CD4-positive, alpha-beta T cell treated with Interleukin-15 for 4 hours (primary cell): ENCODE data around the gene MICAL2.

ENCODE experiments used
- DNase-seq: peaks from one replicate; pipeline ENCODE4 v3.0.0-alpha.2; 2020; ENCODE audit warnings: low spot score

MICAL2 gene

DNA sequence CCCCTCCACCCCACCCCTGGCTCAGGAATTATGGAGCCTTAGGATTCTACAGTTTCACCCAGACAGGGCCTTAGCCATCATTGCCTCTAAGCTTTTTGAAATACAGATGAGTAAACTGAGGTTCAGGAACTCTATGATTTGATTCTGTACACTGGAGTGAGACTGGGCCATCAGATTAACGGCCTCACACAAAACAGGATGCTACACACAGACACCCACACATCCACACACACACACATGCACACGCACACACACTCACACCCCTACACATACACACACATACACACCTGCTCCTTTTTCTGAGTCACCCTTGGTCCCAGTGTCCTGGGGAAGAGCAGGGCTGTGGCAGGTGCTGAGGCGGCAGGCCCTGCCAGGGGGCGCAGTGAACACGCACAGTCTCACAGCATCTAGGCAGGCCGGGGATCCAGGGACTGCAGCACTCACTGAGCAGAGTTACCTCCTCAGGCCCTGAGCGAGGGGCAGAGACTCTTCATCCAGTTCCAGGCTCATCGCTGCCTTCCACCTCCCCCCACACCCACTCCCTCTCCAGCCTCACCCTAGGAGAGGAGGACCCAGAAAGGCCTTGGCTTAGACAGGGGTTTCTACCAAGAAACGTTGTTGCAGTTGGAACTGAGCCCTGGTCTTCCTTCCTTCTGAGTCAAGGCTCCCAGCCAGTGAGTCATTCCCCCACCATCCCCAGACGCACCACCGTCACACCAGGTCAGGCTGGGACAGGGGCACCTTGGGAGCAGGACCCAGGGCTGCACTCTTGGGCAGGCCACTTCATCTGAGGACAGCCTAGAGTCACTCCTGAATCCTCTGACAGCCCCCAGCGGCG lies 177.2 kb downstream of the MICAL2 start:
- no peak for DNase-seq

DNA sequence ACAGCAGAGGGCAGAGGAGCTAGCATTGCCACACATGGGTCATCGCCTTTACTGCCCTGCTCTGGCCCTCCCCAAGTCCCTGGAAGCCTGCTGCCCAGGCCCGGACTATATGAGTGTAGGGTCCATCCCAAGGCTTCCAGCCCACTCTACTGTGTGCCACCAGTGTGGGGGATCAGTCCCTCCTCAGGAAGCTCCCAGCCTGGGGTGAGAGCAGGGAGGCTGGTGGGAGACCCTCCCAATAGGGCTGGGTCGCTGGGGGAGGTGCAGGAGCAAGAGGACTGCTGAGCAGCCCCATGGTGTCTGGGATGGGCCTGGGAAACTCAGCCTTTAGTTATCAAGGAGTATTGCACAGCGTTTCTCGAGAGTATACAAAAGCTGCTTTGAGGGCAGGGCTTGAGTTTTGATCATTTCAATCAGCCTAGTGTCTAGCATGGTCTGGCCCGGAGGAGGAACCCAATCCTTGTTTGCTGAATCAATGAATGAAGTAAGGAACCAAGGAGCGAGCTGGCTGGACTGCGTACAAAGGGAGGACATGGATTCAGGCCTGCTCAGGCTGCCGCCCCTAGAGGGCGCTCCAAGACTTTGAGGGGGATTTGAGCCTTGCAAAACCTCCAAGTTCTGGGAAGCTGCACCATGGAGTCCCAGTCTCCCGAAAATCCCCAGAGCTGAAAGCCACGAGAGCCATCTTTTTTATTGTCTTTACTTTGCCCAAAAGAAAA lies 178.0 kb downstream of the MICAL2 start:
- peak; percentile 40 for DNase-seq

DNA sequence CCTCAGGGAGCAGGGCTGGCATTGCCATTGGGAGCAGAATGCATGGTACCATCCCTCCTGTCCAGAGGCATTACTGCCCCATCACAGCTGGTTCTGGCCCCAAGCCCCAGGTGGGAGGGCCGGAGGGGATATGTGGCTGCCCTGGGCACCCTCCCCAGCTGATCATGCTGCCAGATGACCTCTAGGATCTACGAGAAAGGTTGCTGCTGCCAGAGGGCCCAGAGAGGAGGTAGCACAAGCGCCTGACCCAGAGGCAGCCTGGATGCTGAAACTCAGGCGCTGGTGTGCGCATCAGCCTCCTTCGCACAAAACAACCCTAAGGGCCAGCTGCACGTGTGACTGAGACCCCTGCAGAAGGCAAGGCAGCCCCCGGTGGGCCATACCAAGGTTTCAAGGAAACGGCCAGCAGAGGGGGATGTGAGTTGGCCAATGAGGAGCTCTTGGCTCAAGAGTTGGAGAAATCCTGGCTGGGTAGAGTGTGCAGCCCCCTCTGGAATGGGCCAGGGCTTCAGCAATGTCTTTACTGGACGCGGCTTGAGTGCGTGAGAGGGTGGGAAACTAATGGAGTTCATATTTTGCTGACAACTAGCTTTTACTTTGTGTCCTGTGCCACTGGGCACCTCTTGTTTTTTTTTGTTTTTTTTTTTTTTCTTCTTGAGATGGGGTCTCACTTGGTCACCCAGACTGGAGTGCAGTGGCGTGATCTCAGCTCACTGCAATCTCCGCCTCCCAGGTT lies 178.7 kb downstream of the MICAL2 start:
- no peak for DNase-seq

DNA sequence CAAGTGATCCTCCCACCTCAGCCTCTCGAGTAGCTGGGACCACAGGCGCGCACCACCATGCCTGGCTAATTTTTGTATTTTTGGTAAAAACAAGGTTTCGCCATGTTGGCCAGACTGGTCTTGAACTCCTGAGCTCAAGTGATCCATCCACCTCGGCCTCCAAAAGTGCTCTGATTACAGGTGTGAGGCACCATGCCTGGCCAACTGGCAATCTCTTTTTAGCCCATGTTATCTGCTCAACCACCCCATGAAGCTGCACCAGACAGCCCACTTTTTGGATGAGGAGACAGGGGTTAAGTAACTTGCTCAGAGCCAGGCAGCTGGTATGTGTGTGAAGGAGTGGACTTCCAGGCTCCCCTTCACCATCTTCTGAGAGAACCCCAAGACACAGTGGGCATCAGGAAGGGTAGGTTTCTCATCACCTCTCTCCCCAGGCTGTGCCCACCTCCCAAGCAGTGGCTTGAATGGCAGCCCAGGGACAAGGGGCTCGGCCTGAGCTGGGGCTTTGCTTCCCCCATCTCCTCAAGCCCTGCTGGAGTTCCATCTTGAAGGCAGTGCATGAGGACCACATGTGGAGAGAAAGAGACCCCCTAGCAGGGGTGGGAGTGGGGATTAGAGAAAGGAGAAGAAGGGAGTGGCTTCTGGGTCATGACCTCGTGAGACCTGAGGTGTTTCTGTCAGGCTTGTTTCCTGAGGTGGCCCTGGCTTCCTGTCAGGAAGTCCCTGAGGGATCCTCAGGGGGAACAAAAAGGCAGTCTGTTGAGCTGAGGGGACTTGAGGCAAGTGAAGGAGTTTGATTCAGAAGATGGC lies 179.5 kb downstream of the MICAL2 start:
- DNase-seq = no peak

DNA sequence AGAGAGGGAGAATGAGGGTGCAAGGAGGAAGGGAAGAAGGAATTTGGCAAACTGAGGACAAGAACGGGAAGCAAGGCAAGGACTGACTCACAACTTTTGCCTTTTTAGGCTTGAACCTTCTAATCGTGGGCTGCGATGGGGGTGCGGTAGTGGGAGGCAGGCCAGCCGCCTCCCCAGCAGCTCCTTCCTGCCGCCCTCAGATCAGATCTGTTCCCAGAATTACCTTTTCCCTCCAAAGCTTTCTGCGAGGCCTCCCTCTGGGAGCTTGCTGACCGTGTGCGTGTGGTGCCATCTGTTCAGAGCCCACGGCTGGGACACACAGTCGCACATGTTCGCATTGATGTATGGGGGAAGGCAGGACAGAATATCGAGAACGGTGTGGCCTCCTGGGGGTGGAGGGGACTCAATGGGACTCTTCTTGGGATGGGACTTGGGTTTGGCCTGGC lies 180.1 kb downstream of the MICAL2 start:
- DNase-seq = no peak

DNA sequence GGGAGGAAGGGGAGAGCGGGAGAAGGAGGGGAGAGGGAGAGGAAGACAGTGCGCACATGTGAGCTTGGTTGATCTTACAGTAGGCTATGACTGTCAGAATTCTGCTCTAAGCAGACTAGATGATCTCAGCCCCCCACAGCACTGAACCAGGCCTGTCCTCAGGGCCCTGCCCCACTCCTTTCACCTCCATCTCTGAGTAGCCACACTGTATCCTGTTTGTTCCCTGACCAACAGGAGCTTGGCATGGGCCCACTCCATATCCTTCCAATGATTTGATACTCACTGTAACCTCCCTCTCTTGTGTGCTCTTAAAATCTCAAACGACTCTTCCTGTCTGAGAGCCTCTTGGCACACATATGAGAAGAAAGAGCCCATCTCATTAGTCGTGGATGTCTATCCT lies 180.9 kb downstream of the MICAL2 start:
- DNase-seq = no peak

GRCh38 chr11:12291766-12292165 lies 181.4 kb downstream of the MICAL2 start:
- no peak for DNase-seq

- DNase-seq = no peak
Observed at GRCh38 chr11:12292766-12293165, 182.4 kb downstream of the MICAL2 start.

GRCh38 chr11:12293486-12293885 lies 183.1 kb downstream of the MICAL2 start:
- no peak for DNase-seq

- DNase-seq = no peak
Observed at GRCh38 chr11:12294613-12295012, 184.2 kb downstream of the MICAL2 start.

- no peak for DNase-seq
Observed at GRCh38 chr11:12295943-12296342, 185.6 kb downstream of the MICAL2 start.

DNA sequence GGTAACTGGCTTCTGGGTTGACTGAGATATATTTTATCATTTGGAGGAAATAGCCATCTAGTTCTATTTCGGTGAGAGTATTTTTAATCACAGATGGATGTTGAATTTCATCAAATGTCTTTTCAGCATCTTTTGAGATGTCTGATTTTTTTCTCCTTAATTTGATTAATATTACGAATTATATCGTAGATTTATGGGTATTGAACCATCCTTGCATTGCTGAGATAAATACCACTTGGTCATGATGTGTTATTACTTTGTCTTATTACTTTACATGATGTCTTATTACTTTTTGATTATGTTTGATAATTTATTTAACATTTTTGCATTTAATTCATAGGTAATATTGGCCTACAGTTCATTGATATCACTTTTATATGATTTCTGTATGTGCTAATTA lies 188.2 kb downstream of the MICAL2 start:
- DNase-seq = no peak

- DNase-seq = no peak
Observed at GRCh38 chr11:12301379-12301778, 191.0 kb downstream of the MICAL2 start.

GRCh38 chr11:12303421-12304149 lies 193.2 kb downstream of the MICAL2 start:
- no peak for DNase-seq

- DNase-seq = no peak
Observed at GRCh38 chr11:12306830-12307229, 196.4 kb downstream of the MICAL2 start.

DNA sequence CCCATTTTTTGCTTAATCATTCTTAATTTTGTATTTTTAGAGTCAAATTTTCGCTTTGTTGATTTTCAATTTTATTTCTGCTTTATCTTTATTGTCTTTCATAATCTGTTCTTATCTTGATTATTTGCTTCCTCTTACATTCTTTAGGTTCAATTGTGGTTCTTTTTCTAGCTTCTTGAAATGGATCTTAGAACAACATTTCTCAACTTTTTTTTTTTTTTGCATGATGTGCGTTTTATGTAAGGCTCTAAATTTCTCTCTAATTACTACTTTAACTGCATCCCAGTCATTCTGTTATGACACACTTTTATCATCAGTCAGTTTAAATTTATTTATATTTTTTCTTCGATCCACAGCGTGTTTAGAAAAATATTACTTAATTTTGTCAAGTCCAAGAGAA lies 201.7 kb downstream of the MICAL2 start:
- DNase-seq = no peak
